Heart right ventricle (tissue), 16 donors: ENCODE measurements around the gene LRRC1. TPM values are rescaled to one million over a fixed set of nuclear protein-coding genes. Genes with fewer than 3 reads are reported as not detected.

Experiments
- ATAC-seq, 8 donors: fragments of 200-7000 bp; cut with Tn5 transposase; one replicate each; pipeline ENCODE4 v1.9.1; 2020; ENCODE audit warnings: mild to moderate bottlenecking in 8 of 8, moderate library complexity in 8 of 8, moderate number of reproducible peaks in 1 of 8
- DNase-seq, 2 donors: peaks; one replicate each; pipeline ENCODE4 v3.0.0-alpha.2; 2020
- H3K27ac ChIP-seq, 10 donors: fragments of 200-600 bp; sonication (generic) in 2 of 10; one replicate each; pipeline versions ENCODE4 v1.5.0 to v1.8.0; 2020 to 2022; ENCODE audit warnings: mild to moderate bottlenecking in 3 of 10
- H3K27me3 ChIP-seq, 7 donors: fragments of 200-600 bp; one replicate each; pipeline ENCODE4 v1.8.0; 2021 to 2022; ENCODE audit warnings: mild to moderate bottlenecking in 2 of 7
- H3K36me3 ChIP-seq, 9 donors: fragments of 200-600 bp; sonication (generic) in 1 of 9; one replicate each; pipeline versions ENCODE4 v1.5.0 to v1.8.0; 2020 to 2022; ENCODE audit warnings: mild to moderate bottlenecking in 2 of 9
- H3K4me1 ChIP-seq, 9 donors: fragments of 200-600 bp; sonication (generic) in 1 of 9; one replicate each; pipeline versions ENCODE4 v1.5.0 to v1.8.0; 2020 to 2022; ENCODE audit warnings: mild to moderate bottlenecking in 4 of 9
- H3K4me3 ChIP-seq, 10 donors: fragments of 200-600 bp; sonication (generic) in 2 of 10; one replicate each; pipeline versions ENCODE4 v1.5.0 to v1.8.0; 2020 to 2022; ENCODE audit warnings: mild to moderate bottlenecking in 7 of 10, moderate library complexity in 2 of 10
- H3K9me3 ChIP-seq, 11 donors: fragments of 200-600 bp in 10 of 11; sonication (generic) in 2 of 11; one replicate each; pipeline versions ENCODE4 v1.5.0 to v1.8.0; 2013 to 2022; ENCODE audit warnings: mild to moderate bottlenecking in 2 of 11, control low read depth in 1 of 11, moderate library complexity in 1 of 11
- WGBS, 2 donors: extraction: QIAGEN DNeasy Blood & Tissue Kit; methylation state at CpG; one replicate each; pipeline ENCODE4 v1.1.7; 2013; ENCODE audit warnings: inconsistent platforms in 1 of 2; 5-methylcytosine and 5-hydroxymethylcytosine counted together
- intact Hi-C, 10 donors: fragments of 100-400 bp; cut with DNase I; formaldehyde crosslinking; loops; one replicate each; pipeline versions ENCODE4 v1.11.1 to v1.14.2; 2022
- polyA plus RNA-seq, 2 donors: library from polyadenylated mRNA; stranded (reverse); fragments of 200-250 nt; gene quantifications; one replicate each; pipeline ENCODE4 v1.2.3, GENCODE V29; 2013
- total RNA-seq, 10 donors: library from RNA; stranded (reverse); fragmentation: NEBNext Ultra II Directional in 3 of 10; extraction: Animal tissue kit (Norgen Biotek cat#: 25700) in 3 of 10; gene quantifications; one replicate each; pipeline versions ENCODE4 v1.2.1 to v1.2.4, GENCODE V29; 2021 to 2023
- TF ChIP-seq, protein P1 (sequence below), 9 donors: fragments of 200-600 bp; sonication (generic) in 2 of 9; IDR thresholded peaks; one replicate each; pipeline versions ENCODE4 v1.5.0 to v1.8.0; 2021 to 2022; ENCODE audit warnings: antibody characterized with exemption in 9 of 9, mild to moderate bottlenecking in 5 of 9, moderate library complexity in 1 of 9
- donor health status: Arrhythmogenic right ventricular cardiomyopathy.
- donor health status: ischemic (EF 13 %, LVEDD 7.1; RV severe dilation, severe dysfunction).
- donor health status: healthy with polysubstance abuse.
- donor health status: DM: no; HTN: yes; CAD: no.
- donor health status: DM: no; HTN: no; CAD: no.
- donor health status: ischemic (EF 25% LVEDD 6.9; RV normal size, moderate dysfunction).
- donor health status: ischemic (EF 25% LVEDD 5.7; RV mildly dilated, moderate dysfunction).
- donor health status: healthy.
- donor health status: DM: yes; HTN: yes; CAD: no.
- donor health status: Ischemic cardiomyopathy.
- donor health status: ischemic (EF 35%, LVEDD 5.7; RV mildly dilated, moderate dysfunction).
- donor health status: nonischemic (EF 11% LVEDD 7.7; RV severe dilation, severe dysfunction).
- donor health status: DM: yes; HTN: yes; CAD: no.
- donor health status: PGD.
- donor health status: ischemic (EF 29% LVEDD 5.4; RV normal size, mild dysfunction).
- donor health status: nonischemic (EF 23%, LVEDD 6.1; RV moderate dilation, normal function).

Gene LRRC1
- total and polyA plus RNA-seq, 12 donors: 1.2 to 7.5 (median 4.7) TPM

DNA sequence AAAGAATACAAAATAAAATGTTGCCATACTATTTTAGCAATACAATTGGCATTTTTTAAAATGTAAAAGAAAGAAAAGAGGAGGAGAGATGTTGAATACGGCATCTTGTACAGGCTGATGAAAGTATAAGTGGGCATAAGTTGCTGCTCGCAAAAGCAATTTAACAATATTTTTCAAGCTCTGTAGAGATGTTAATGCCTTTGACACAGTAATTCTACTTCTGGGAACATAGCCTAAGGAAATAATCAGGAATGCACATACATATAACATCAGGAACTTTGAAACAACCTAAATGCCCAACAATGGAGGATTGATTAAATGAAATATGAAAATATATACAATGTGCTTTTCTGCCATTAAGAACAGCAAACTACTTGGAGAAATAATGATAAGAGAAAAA, 80.2 kb downstream of the LRRC1 start:
- ATAC-seq: no peak
- no peak overlapping the region for H3K27ac ChIP-seq
- TF ChIP-seq, protein P1, sequence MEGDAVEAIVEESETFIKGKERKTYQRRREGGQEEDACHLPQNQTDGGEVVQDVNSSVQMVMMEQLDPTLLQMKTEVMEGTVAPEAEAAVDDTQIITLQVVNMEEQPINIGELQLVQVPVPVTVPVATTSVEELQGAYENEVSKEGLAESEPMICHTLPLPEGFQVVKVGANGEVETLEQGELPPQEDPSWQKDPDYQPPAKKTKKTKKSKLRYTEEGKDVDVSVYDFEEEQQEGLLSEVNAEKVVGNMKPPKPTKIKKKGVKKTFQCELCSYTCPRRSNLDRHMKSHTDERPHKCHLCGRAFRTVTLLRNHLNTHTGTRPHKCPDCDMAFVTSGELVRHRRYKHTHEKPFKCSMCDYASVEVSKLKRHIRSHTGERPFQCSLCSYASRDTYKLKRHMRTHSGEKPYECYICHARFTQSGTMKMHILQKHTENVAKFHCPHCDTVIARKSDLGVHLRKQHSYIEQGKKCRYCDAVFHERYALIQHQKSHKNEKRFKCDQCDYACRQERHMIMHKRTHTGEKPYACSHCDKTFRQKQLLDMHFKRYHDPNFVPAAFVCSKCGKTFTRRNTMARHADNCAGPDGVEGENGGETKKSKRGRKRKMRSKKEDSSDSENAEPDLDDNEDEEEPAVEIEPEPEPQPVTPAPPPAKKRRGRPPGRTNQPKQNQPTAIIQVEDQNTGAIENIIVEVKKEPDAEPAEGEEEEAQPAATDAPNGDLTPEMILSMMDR (IDR thresholded peaks at IDR 0.05): no peak
- no peaks in the 10 kb centered on the region for H3K36me3 ChIP-seq
- H3K4me3 ChIP-seq: no peak overlapping the region
- no peak for DNase-seq
- H3K4me1 ChIP-seq: peaks cover 0 to 3% (median 0%) of the 10 kb centered on the region in 9 donors
- 97 to 99% methylated on average over 2 of the region's 2 CpGs for WGBS, 2 donors
- intact Hi-C loops: no loop called here
- peaks cover 0 to 20% (median 0%) of the 10 kb centered on the region in 11 donors for H3K9me3 ChIP-seq
- H3K27me3 ChIP-seq: no peaks in the 10 kb centered on the region

GRCh38 chr6:53877151-53877550, 82.3 kb downstream of the LRRC1 start:
- WGBS, 2 donors: 68 to 95% methylated on average over 2 of the region's 2 CpGs
- Histone ChIP-seq H3K36me3 (no peaks in the 10 kb centered on the region), H3K27me3 (no peaks in the 10 kb centered on the region), H3K4me3 (no peak overlapping the region), H3K4me1 (no peaks in the 10 kb centered on the region), H3K27ac (no peak overlapping the region), H3K9me3 (peaks cover 0 to 18% (median 0%) of the 10 kb centered on the region in 11 donors)
- intact Hi-C loops: no loop called here
- DNase-seq (no peak), ATAC-seq (no peak)
- TF ChIP-seq, protein P1 (IDR thresholded peaks at IDR 0.05): no peak

GRCh38 chr6:53878808-53879207, 84.0 kb downstream of the LRRC1 start:
- Histone ChIP-seq H3K27me3 (no peaks in the 10 kb centered on the region), H3K27ac (no peak overlapping the region), H3K36me3 (peaks cover 0 to 3% (median 0%) of the 10 kb centered on the region in 9 donors), H3K9me3 (peaks cover 0 to 7% (median 0%) of the 10 kb centered on the region in 11 donors), H3K4me1 (no peaks in the 10 kb centered on the region), H3K4me3 (no peak overlapping the region)
- intact Hi-C loops: no loop called here
- no peak for ATAC-seq
- WGBS, 2 donors: 96 to 97% methylated on average over 2 of the region's 2 CpGs
- TF ChIP-seq, protein P1 (IDR thresholded peaks at IDR 0.05): no peak
- DNase-seq: no peak

- Histone ChIP-seq H3K36me3 (peaks cover 0 to 6% (median 0%) of the 10 kb centered on the region in 9 donors), H3K4me3 (no peak overlapping the region), H3K4me1 (no peaks in the 10 kb centered on the region), H3K27me3 (no peaks in the 10 kb centered on the region), H3K27ac (no peak overlapping the region), H3K9me3 (peaks cover 0 to 7% (median 0%) of the 10 kb centered on the region in 11 donors)
- DNase-seq: no peak
- intact Hi-C loops: no loop called here
- no peak for ATAC-seq
- TF ChIP-seq, protein P1 (IDR thresholded peaks at IDR 0.05): no peak
- 65 to 77% methylated on average over 4 of the region's 4 CpGs for WGBS, 2 donors
Measured at GRCh38 chr6:53879608-53880007, 84.8 kb downstream of the LRRC1 start.
